Ovary (tissue), 3 donors: ENCODE data around the gene ZNF263.

Experiments
- POLR2A ChIP-seq: fragments of 450-650 bp; IDR thresholded peaks from one replicate; pipeline ENCODE4 v1.6.1; 2017; ENCODE audit warnings: antibody characterized with exemption, mild to moderate bottlenecking, moderate library complexity
- TF ChIP-seq, protein P1 (sequence below), 3 donors: fragments of 450-650 bp in 2 of 3; fragments of 200-600 bp in 1 of 3; IDR thresholded peaks; one replicate each; pipeline versions ENCODE4 v1.5.1 to v1.8.0; 2016 to 2022; ENCODE audit warnings: antibody characterized with exemption in 3 of 3, mild to moderate bottlenecking in 1 of 3
- donor health status: DM: no; HTN: no; CAD: no.

DNA sequence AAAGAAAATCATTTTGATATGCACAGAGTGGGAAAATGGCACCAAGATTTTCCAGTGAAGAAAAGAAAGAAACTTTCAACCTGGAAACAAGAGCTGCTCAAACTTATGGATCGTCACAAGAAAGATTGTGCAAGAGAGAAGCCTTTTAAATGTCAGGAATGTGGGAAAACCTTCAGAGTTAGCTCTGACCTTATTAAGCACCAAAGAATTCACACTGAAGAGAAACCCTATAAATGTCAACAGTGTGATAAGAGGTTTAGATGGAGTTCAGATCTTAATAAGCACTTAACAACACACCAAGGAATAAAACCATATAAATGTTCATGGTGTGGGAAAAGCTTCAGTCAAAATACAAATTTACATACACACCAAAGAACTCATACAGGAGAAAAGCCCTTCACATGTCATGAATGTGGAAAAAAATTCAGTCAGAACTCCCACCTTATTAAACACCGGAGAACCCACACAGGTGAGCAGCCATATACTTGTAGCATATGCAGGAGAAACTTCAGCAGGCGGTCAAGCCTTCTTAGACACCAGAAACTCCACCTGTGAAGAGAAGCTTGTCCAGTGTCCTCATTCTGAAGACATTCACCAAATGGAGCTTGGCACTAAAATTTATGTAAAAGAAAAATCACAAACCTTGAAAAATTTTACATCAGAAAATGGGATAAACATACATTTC lies 34.2 kb downstream of the ZNF263 start:
- TF ChIP-seq, protein P1, sequence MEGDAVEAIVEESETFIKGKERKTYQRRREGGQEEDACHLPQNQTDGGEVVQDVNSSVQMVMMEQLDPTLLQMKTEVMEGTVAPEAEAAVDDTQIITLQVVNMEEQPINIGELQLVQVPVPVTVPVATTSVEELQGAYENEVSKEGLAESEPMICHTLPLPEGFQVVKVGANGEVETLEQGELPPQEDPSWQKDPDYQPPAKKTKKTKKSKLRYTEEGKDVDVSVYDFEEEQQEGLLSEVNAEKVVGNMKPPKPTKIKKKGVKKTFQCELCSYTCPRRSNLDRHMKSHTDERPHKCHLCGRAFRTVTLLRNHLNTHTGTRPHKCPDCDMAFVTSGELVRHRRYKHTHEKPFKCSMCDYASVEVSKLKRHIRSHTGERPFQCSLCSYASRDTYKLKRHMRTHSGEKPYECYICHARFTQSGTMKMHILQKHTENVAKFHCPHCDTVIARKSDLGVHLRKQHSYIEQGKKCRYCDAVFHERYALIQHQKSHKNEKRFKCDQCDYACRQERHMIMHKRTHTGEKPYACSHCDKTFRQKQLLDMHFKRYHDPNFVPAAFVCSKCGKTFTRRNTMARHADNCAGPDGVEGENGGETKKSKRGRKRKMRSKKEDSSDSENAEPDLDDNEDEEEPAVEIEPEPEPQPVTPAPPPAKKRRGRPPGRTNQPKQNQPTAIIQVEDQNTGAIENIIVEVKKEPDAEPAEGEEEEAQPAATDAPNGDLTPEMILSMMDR (IDR thresholded peaks at IDR 0.05) = no peak
- TF ChIP-seq POLR2A = no peak
